HT-29 (cell line): Measurements from ENCODE around the gene C1orf226. TPM values are rescaled to one million over a fixed set of nuclear protein-coding genes. Genes with fewer than 3 reads are reported as not detected.
A peak's percentile ranks its signal among the peaks of the same experiment; 100 is the strongest.

Experiments
- DNase-seq: peaks from one replicate; pipeline ENCODE4 v3.0.0-alpha.2; 2015; ENCODE audit warnings: low spot score
- total RNA-seq: library from RNA; depleted of rRNA; stranded (reverse); fragments of >200 nt; shearing (Covaris generic); gene quantifications from 2 replicates; pipeline ENCODE4 v1.2.3, GENCODE V29; 2014

C1orf226 gene
- total RNA-seq, 1 experiment from 2014 or later: 4.0 TPM

DNA sequence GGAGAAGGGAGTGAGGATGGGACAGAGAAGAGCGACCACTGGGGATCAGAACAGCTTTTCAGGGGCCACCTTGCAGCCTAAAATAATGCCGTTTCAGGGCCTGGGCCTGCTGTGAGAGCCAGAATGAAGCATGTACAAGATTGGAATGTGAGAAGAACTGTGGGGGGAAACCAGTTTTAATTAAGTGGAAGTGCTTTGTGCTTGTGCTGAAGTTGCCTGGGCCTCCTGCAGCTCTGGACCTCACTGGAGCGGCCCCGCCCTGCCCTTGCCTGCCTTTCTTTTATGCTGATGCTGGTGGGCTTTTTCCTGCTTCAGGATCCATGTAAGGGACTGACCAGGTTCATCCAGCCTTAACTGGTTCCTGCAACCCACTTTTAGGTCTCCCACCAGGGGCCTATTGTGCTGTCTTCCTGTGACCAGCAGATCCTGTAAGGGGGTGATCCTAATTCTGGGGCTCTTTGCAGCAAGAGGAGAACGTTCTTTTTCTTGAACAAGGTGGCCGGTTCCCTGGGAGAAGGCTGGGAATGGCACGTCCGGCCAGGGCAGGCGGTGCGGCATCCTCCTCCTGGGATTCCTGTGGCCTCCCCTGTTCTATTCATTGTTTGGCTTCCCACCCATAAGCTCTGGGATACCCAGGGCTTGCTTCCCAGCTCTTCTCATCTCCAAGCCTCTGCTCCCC is 3.2 kb downstream of the C1orf226 start:
- DNase-seq: no peak

GRCh38 chr1:162385280-162385623 is 3.7 kb downstream of the C1orf226 start:
- no peak for DNase-seq

DNA sequence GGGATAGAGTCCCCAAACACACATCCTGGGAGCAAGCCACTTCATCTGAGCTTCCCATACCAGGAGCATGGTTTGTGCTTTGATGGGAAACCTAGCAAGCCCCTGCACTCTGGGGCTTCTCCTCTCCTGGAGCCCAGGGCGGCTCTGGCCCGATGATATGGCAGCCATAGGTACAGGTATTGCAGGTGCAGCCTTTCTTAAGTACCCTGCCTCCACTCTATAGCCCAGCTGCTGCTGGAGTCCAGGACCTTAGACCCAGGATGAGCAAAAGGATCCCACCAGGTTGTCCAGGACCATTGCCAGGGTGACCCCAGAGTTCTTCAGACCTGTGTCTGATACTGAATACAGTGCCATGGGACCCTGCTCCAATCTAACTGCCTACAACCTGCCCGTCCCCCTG is 4.2 kb downstream of the C1orf226 start:
- no peak for DNase-seq

- DNase-seq: no peak
These were observed 5.0 kb downstream of the C1orf226 start for GRCh38 chr1:162386292-162387225.

- no peak for DNase-seq
These were observed 5.9 kb downstream of the C1orf226 start for GRCh38 chr1:162387226-162388082.

DNA sequence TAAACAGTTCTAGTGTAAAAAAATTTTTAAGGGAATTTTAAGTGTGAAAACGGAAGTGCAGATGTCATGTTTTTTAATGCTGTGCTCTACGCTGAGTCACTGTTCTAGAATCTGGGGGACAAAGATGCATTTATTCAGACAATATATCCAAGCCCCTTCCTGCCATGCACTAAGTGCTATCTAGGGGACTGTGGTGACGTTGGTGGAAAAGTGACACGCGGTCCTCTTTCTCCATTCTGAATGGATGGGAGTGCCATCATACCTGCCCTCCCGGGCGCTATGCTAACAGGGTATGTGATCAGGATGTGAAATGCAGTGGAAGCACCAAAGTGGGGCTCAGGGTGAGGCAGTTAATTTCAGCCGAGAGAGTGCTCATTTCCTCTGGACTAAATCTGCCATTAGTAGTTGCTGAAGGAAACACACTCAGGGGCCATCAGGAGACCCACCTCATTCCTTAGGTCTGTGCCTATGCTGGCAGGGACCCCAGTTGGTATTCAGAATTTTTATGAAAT is 6.6 kb downstream of the C1orf226 start:
- no peak for DNase-seq

DNA sequence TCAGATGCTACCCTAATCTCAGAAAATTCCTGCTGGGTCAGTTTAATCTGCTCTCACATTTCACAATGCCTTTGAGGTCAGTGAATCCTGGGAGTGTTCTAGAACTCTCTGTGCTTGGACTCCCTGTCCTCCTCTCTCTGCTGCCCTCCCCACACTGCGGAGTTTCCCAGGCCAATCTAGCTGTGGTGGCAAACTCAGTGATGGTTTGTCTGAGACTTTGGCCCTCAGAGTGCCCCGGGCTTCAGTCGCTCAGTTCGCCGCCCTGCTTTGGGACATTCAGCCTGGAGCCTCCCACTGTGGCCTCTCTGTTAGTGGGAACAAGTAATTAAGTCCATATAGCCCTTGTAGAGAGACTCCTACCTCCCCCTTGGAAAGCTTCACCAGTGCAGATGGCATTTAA is 7.1 kb downstream of the C1orf226 start:
- DNase-seq: no peak

GRCh38 chr1:162389021-162389818 is 7.7 kb downstream of the C1orf226 start:
- peak; percentile 33 for DNase-seq

DNA sequence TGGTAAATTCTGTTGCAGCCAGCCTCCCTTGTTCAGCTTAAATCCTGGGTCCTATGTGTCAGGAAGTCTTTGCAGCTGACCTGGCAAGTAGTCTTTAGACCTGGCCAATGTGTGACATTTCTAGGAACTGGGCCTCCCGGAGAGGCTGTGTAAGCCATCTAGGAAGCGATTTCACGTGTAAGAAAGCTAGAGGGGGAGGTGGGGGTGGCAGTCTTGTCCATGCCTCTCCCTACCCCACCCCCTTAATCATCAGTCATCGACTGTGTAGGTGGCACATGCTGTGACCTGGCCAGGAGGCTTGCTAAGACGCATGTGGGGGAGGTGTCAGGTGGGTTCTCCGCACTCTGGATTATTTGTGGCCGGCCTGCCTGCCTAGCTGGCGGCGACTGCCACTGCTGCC is 8.4 kb downstream of the C1orf226 start:
- no peak for DNase-seq

- DNase-seq: no peak
These were observed 9.1 kb downstream of the C1orf226 start for GRCh38 chr1:162390396-162391185.

DNA sequence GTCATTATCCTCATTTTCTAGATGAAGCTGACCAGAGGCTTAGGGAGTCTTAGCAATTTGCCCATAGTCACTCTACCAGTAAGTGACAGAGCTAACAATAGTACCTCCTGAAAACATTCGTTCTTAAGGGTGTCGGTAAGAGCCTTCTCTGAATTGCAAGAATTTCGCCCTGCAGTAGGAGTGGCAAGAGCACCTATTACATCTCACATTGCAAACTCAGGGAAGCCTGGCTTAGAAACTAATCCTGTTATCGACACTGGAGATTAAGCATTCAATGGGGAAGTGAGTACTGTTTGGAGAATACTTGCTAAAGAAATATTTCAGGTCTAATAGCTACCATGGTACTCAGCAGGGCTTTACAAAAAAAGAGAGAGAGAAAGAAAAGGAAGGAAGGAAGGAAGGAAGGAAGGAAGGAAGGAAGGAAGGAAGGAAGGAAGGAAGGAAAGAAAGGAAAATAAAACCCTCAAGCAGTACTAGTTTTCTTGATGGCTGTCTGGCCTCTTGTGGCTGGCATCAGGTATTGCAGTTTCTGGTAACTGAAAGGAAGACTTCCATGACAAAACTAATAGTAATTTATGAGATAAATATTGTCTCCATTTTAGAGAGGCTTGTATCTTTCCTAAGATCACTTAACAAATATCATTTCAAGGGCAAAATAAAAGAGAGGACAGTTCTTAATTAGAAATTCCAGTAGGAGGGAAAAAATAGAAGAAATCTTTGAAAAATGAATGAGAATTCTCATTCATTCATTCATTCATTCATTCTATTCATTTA is 10.4 kb downstream of the C1orf226 start:
- peak; percentile 59 for DNase-seq

GRCh38 chr1:162396201-162396906 is 14.8 kb downstream of the C1orf226 start:
- no peak for DNase-seq

- no peak for DNase-seq
These were observed 15.5 kb downstream of the C1orf226 start for GRCh38 chr1:162397039-162397448.

GRCh38 chr1:162397943-162398560 is 16.5 kb downstream of the C1orf226 start:
- no peak for DNase-seq

DNA sequence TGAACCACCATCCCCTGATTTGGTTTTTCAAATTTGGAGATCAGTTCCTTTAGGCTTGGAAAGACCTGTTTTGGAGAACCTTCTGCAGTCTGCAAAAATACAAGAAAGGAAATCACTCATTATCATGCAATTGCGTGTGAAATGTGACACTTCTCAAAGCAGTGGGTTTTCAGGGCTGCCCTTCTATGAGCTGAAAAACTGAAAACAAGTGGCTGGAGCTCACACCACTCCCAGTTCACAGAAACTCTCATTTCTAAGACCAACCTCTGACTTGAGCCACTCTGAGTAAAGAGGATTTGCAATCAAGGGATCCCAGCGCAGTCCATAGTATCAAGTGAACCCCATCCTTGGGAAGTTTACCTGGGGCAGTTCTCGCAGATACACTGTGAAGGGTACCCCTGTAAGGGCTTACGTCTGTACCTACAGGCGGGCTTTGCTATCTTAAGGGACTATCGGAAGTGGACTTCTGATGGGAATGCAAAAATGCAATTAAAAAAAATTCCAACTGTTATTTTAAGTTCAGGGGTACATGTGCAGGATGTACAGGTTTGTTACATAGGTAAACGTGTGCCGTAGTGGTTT is 17.6 kb downstream of the C1orf226 start:
- DNase-seq: no peak

DNA sequence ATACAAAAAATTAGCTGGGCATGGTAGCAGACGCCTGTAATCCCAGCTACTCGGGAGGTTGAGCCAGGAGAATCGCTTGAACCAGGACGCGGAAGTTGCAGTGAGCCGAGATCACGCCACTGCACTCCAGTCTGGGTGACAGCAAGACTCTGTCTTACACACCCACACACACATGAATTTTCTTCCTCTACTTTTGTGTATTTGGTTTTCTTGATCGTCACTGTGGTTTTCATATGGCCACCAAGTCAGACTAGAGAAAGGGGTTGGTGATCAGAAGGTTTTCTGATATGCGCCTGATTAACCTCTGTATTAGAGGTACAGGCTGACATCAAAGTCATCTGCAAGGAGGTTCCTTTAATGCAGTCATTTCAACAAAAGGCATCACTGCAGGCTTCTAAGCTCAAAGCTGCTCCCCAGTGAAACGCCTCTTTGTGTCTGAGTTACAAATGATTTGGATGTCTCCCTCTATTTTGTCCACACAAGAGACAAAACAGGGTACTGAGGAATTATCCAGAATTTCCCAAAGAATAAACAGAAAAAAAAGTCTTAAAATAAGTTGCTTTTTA is 19.3 kb downstream of the C1orf226 start:
- no peak for DNase-seq

DNA sequence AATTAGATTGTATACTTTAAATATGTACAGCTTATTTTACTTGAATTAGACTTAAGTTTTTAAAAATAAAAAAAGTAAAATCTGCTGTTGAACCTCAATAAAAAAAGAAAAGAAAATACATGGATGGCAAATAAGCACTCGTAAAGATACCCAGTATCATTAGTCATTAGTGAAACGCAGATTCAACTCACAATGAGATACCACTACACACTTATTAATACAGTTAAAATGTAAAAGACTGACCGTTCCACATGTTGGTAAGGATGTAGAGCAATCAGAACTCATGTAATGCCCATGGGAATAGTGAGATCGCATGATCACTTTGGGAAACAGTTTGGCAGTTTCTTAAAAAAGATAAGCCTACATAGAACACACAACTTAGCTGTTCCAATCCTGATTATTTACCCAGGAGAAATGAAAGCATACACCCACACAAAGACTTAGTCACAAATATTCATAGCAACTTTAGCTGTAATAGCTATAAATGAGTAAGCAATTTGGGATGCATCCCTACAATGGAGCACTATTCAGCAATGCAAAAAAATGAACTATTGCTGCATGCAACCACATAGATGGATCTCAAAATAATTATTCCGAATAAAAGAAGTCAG is 23.1 kb downstream of the C1orf226 start:
- no peak for DNase-seq
